Left renal pelvis (tissue), 4 donors: Measurements from ENCODE around the gene CTSD. TPM values are rescaled to one million over a fixed set of nuclear protein-coding genes. Genes with fewer than 3 reads are reported as not detected.

ENCODE experiments used
- DNase-seq, 4 donors: peaks; one replicate each; pipeline ENCODE4 v3.0.0-alpha.2; 2013; ENCODE audit warnings: low read depth in 4 of 4, low spot score in 3 of 4
- polyA plus RNA-seq, 4 donors: library from polyadenylated mRNA; unstranded; fragments of 120-200 nt; gene quantifications; one replicate each; pipeline ENCODE4 v1.2.1, GENCODE V29; 2013; ENCODE audit not compliant: insufficient read length in 4 of 4

The CTSD gene
- polyA plus RNA-seq, 4 donors: 171 to 263 (median 222) TPM

- DNase-seq: no peak
Observed at GRCh38 chr11:1756791-1757771, 6.6 kb downstream of the CTSD start.

DNA sequence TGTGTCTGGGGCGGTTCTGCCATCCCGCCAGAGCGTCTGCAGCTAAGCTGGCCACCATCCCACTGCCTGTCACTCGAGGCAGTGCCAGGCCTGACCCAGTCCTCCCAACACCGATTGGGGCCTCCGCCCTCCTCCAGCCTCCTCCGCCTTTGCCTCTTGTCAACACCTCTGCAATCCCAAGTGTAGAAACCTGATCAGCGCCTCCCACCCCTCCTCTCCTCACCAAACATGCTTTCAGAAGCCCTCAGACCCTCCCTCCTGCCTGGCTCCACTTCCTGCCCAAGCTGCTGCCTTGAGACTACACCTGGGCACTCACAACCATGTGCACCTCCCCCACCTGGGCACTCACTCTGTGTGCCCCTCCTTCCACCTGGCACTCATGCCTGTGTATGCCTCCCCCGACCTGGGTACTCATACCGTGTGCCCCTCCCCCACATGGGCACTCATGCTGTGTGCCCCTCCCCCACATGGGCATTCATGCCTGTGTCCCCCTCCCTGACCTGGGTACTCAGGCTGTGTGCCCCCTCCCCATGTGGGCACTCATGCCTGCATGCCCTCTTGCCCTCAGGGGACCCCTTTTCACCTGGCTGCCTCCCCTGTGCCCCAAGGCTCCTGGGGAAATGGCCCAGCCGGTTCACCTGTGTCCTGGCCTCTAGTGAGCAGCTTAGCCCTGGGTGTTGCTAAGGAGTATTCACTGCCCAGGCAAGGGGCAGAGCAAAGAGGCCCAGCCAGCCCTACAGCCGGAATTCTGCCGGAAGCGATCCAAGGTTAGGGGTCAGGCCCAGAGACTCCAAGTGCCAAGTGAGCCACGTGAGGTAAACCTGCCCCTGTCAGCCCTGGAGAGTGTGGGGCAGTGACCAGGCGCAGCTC lies 7.8 kb downstream of the CTSD start:
- DNase-seq: peak in 2 of 4 donors; percentile 36 to 51

DNA sequence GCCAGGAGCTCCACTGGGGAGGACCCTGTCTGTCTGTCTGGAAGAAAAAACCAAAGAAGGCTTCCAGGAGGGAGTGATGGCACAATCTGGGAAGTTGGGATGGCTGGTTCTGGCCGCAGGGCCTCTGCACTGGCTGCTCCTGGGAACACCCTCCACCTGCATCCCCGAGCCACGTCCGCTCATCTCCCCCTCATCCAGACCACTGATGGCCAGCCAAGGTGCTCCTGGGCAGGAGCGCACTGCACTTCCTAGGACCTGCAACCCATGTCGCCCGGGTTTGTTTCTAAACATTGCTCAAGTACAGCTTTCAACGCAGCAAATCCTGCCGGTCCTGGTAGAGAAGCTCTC lies 8.4 kb downstream of the CTSD start:
- DNase-seq: no peak

DNA sequence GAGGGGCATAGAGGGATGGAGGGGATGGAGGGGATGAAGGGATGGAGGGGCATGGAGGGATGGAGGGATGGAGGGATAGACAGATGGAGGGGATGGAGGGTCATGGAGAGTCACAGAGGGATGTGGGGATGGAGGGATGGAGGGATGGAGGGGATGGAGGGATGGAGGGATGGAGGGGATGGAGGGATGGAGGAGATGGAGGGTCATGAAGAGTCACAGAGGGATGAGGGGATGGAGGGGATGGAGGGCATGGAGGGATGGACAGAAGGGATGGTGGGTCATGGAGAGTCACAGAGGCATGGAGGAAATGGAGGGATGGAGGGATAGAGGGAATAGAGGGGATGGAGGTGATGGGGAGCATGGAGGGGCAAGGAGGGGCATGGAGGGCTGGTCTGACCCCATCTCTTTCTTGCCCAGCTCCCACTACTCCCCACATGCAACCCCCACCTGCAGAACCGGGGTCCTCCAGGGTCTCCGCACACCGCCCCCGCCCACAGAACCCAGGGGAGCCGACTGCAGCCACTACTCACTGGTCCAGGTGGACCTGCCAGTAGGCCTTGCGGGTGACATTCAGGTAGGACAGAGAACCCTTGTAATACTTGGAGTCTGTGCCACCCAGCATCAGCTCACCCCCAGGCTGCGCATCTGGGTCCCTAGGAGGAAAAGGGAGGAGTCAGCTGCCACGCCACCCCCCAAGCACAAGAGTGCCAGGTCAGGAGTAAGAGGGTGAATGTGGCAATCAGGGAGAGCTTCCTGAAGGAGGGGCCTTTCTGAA lies 9.2 kb downstream of the CTSD start:
- no peak for DNase-seq

GRCh38 chr11:1753929-1754305 lies 9.8 kb downstream of the CTSD start:
- DNase-seq: no peak

DNA sequence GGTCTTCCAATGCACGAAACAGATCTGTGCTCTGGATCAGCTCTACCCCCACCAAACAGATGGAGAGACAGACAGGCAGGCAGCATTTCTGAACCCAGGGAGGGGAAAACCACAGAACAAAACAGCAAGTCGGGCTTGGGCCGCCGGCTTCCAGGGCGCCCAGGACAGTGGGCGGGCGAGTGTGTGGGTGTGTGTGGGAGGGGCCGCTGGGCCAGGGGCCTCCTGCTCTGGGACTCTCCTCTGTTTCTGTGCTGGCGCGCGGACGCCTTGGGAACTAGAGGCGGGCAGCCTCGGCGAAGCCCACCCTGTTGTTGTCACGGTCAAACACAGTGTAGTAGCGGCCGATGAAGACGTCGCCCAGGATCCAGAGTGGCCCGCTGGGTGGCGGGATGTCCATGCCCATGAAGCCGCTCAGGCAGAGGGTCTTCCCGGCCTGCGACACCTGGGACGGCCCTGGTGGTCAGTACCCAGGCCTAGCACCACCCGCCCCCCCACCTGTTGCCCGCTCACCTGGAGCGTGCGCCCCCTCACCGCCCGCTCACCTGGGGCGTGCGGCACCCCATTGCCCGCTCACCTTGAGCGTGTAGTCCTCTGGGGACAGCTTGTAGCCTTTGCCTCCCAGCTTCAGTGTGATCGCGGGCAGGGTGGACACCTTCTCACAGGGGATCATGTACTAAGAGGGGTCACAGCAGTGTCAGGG lies 10.3 kb downstream of the CTSD start:
- no peak for DNase-seq

GRCh38 chr11:1752907-1753228 lies 10.9 kb downstream of the CTSD start:
- DNase-seq: no peak

DNA sequence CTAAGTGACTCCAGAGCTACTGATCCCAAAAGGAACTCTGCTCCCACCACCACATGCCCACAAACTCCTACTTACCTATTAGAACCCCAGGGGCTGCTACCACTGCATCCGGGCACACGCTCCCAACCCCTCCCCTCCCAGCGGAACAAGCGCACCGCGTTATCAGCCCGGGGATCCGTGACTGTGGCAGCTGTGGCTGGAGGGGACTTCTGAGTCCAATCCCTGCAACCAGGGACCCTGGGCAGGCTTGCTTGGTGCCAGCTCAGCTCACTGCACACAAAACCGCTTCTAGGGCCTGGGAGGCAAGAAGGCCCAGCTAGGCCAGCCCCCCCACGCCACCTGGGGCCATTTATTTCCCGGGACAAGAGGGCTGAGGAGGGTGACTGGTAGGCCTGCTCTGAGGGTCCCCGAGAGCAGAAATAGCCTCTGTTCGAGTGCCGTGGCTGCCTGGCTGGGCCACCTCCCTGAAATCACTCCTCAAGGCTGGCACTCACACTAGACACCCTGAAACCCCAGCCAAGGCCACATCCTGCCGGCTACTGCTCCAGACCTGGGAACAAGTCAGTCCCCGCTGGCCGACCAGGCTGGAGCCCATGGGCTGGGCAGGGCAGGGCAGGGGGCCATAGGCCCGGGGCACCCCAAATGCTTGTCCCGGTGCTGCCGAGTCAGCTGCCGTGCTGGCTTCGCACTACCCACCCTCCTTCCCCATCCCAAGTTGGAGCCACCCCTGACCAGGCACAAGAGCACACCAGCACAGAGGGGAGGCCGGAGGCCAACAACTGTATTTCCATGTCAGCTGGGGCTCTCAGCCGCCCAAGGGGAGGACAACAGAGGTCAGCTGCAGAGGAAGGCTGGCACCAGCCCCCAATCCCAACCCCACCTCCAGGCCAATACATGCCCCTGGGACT lies 11.5 kb downstream of the CTSD start:
- DNase-seq: no peak

GRCh38 chr11:1751531-1751921 lies 12.2 kb downstream of the CTSD start:
- DNase-seq: no peak

DNA sequence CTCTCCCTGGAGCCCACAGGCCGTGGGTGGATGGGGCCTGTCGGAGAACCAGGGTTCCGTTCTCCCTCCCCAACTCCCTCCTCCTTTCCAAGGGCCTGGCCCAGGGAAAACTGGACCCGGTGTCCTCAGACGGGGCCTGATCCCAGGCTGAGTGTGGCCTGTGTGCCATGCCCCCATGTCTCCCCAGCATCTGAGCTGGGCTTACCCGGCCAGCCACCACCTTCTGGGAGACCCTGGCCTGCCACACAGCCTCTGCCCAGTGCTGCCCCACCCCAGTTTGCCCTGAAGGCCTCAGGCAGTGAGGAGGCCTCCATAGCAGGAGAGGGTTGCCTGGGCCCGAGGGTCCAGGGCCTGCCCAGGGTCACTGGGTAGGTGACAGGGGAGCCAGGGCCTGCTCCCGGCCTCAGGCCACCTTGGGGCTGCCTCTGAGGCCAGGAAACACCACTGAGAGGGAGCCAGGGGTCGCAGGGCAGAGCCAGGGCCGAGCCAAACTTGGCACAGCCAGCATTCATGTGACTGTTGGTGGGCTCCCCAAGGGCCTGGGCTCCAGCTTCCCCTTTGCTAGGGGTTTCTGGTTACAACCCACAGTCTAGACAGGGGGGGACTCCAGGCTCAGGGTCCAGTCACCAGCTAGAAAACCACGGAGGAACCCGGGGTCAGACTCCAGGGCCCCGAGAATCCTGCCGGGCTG lies 12.7 kb downstream of the CTSD start:
- no peak for DNase-seq

DNA sequence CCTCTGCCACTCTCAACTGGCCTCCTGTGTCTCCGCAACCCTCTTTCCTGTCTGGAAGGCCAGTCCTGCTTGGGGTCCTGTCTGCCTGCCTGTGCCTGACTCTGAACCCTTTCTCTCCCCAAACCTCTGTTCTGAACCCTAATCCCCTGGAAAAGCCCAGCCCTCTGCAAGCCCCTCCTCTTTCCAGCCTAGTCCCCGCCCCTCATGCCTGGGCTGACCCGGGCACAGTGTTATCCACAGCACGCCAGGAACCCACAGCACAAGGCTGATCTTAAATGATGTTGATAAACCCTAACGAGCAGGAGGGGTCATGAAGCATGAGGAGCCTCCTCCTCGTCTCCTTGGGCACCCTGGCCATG lies 13.3 kb downstream of the CTSD start, which contains the start of gene IFITM10:
TSS of gene IFITM10 (minus strand) at position 115 of the 359 bp plus-strand sequence. CDS start 153 bp downstream, outside the sequence.
- no peak for DNase-seq

DNA sequence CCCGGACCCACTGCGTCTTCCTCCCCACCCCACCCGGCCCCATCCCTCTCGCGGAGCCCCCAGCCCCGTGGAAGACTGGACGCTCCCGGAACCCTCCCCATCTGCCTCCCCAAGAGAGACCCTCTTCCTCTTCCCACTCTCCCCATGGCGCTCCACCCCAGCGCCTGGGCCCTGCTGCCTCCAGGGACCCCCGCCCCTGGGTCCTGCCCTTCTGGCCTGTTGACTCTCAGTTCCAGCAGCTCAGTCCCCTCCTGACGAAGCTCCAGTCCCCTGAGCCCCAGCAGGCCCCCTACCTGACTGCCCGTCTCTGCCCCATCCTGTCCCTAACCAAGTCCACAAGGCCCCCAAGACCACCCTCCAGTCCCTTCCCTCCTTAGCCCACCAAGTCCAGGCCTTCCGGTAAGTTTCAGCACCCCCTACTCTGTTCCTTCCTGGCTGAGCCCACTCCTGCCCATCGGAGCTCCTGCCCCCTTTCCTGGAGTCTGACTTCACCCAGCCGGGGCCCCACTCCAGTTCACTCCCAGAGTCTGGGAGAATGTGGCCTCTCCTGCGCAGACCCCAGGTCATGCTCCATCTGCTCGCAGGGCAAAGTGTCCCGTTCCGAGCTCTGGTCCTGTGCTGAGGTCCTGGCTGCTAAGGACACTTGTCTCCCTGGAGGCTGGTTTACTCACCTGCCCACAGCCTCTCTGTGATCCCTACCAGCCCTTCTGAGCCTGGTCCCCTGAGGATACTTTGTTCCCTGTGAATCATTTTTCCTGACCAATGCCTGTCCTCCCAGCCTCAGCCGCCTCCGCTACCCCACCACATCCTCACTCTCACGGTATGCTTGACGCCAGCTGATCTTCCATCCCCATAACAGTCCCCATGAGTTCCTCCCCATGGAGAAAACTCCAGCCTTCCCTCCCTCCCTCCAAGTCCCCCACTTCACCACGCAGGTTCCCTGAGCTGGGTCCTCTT lies 14.1 kb downstream of the CTSD start:
- DNase-seq: no peak

- DNase-seq: no peak
Observed at GRCh38 chr11:1748636-1749394, 14.9 kb downstream of the CTSD start.

GRCh38 chr11:1747753-1748635 lies 15.7 kb downstream of the CTSD start:
- no peak for DNase-seq

- DNase-seq: no peak
Observed at GRCh38 chr11:1746956-1747752, 16.6 kb downstream of the CTSD start.
